ENCODE data around the gene FAM234B.

GRCh38 chr12:13090054-13090453 lies 45.9 kb downstream of the FAM234B start:
- TF ChIP-seq, protein P1, sequence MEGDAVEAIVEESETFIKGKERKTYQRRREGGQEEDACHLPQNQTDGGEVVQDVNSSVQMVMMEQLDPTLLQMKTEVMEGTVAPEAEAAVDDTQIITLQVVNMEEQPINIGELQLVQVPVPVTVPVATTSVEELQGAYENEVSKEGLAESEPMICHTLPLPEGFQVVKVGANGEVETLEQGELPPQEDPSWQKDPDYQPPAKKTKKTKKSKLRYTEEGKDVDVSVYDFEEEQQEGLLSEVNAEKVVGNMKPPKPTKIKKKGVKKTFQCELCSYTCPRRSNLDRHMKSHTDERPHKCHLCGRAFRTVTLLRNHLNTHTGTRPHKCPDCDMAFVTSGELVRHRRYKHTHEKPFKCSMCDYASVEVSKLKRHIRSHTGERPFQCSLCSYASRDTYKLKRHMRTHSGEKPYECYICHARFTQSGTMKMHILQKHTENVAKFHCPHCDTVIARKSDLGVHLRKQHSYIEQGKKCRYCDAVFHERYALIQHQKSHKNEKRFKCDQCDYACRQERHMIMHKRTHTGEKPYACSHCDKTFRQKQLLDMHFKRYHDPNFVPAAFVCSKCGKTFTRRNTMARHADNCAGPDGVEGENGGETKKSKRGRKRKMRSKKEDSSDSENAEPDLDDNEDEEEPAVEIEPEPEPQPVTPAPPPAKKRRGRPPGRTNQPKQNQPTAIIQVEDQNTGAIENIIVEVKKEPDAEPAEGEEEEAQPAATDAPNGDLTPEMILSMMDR (IDR thresholded peaks at IDR 0.05), result no peak
- TF ChIP-seq POLR2A (IDR thresholded peaks at IDR 0.05), result no peak
